HG02588 (cell line): ENCODE measurements around the gene CHD3.

ENCODE experiments used
- ATAC-seq: cut with Tn5 transposase; IDR thresholded peaks from one replicate; pipeline ENCODE4 v1.9.1; 2021; ENCODE audit warnings: mild to moderate bottlenecking, moderate library complexity; ENCODE audit not compliant: unreplicated experiment

CHD3 gene

DNA sequence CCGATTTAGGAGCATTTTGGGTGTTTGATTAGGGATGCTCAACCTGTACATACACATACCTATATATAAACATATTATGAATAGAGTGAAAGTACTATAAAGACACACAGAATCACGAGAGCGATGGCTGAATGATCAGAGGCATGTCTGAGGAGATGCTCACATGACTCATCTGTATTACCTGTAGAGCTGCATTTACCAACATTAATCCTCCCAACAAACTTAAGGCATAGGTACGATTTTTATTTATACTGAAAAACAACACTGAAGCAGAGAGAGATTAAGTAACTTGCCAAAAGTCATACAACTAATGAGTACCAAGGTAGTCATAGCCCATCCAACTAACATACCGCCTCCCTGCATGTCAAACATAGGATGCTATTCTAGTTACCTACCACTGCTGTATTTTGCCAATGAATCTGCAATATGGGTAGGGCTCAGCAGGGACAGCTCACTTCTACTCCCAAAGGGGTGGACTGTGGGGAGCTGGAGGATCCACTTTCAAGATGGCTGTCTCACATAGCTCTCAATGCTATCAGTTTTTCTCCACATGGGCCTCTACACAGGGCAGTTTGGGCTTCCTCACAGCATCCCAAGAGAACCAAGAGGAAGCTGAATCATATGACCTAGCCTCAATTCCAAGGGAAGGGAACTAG lies 23.5 kb upstream of the CHD3 start:
- ATAC-seq: no peak

DNA sequence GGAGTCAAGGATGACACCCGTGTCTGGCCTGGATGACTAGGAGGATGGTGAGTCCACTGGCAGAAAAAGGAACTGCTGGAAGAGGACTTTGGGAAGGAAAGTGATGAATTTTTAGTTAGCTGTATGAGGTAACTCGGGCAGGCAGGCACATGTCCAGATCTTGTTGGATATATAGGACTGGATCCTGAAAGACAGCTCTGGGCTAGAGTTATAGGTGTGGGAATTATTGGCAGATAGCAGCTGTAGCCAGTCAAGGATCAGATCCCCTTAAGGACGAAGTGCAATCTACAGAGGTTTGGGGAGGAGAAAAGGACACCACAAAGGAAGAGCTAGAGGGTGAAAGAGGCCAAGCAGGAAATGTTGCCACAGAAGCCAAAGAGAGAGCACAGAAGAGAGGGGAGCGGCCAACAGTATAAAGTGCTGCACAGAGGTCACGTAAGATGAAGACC lies 20.7 kb upstream of the CHD3 start:
- no peak for ATAC-seq

DNA sequence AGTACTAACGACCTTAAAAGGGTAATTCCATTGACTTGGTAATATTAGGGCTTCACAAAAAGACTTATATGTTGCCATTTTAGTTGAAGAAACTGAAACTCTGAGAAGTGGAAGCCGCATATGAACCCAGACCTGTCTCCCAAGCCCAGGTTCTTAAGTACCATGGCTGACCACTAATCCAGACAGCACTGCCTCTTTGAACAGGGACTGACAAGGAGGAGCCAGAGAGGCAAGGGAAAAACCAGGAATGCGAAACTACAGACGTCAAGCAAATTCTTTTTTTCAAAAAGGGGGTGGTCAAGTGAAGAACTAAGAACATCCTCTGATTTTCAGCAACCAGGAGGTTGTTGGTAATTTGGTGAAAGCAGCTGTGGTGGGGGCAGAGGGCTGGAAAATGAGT lies 15.5 kb upstream of the CHD3 start:
- ATAC-seq: no peak

DNA sequence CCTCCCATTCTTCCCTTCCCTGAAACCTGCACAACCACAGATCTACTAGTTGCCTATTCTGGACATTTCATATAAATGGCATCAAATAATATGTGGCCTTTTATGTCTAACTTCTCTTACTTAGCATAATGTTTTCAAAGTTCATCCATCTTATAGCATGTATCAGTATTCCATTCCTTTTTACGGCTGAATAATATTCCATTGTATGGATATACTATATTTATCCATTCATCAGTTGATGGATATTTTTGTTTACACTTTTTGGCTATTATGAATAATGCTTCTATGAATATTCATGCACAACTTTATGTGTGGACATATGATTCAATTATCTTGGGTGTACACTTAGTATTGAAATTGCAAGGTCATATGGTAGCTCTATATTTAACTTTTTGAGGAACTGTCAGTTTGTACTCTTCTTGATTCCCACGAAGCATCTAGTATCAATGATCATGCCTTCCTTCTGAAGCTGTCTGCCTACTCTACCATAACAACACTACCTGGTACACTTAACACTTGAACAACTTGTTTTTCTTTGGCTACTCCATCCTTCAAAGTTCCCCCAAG lies 12.7 kb upstream of the CHD3 start:
- no peak for ATAC-seq

DNA sequence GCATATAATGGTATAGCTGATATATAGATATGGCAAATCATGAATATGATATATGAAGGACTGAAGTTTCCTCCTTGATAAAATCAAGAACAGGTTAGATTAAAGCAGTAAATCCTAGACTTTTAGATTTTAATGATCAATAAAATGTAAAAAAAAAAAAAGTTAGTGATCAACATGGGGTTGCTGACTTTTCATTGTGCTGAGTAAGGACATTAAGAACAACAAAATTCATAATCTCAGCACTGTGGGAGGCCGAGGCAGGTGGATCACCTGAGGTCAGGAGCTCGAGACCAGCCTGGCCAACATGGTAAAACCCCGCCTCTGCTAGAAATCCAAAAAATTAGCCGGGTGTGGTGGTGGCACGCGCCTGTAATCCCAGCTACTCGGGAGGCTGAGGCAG lies 10.4 kb upstream of the CHD3 start:
- ATAC-seq: no peak

DNA sequence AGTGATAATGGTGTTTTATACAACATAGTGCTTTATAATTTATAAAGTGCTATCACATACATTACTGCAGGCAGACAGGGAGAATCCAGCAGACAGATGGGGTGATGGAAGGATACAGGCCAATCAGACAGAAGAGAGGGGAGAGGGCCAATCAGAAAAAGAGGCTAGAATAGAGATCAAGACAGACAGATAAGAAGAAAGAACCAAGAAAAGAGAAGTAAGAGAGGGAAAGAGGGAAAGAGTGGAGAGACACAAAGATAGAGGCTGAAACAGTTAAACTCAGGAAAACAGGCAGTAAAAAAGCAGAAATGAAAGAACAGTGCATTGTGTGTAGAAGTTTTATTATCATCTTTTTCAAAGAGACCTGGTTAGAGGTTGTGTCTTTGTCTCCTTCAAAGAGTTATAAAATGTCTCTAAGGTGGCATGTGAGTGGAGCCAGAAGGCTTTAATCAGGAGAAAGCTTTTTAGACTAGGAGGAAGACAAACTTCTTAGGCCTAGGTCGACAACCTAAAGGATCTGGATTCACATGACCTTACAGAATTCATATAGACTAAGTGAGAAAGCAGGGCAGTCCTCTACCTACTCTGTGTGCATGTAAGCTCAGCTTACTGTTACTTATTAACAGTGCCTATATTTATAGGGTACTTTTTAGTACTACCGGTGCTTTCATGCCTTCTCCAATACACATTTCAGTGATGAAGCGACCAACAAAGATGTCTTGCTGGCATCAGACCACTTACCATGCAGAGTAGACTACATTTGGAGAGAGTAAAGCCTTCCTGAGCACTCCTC lies 8.3 kb upstream of the CHD3 start:
- ATAC-seq: no peak

DNA sequence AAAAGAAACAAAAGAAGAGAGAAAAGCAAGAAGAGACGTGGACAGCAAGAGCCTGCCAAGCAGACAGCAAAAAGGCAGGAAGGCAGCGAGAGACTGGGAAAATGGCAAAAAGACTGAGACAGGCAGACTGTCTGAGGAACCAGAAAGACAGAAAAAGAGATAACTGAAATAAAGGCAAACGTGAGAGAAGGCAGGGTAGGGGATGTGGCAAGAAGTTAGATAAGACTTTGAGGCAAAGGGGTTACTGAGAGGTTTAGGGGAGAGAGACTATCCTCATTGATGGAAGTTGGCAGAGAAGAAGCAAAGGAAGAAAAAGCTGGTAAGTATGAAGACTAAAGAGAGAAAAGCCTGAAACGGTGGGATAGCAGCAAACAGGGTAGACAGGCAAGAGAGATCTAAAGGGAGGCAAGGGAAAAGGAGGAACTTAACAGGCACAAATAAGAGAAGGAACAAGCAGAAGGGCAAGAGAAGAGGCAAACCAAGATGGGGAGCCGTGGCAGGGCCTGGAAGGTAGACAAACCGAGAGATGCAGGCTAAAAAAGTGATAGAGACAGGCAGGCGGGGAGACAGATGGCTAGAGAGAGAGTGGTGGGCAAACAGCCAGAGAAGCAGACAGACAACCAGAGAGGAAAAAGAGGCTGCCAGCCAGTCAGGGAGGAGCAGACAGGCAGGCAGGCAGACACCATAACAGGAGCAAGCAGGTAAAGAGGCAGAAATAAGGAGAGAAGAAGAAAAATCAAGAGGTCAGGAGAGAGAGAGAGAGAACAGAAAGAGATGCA lies 7.1 kb upstream of the CHD3 start:
- no peak for ATAC-seq

DNA sequence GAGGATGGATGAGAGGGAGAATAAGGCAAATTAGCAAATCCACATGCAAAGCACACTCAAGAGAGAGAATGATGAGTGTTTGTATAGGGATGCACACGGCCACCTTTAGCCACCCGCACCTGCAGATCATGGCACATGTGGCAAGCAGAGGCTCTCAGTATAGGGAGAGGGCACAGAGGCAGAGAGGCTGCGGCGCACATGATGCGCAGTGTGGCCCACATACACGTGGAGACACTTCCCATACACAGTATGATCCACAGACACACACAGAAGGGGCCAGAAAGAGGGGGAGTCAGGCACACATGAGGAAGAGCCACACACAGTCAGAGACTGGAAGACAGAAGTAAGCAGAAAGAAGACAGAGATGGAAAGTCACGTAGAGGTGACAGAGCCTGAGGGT lies 6.5 kb upstream of the CHD3 start:
- ATAC-seq: no peak

DNA sequence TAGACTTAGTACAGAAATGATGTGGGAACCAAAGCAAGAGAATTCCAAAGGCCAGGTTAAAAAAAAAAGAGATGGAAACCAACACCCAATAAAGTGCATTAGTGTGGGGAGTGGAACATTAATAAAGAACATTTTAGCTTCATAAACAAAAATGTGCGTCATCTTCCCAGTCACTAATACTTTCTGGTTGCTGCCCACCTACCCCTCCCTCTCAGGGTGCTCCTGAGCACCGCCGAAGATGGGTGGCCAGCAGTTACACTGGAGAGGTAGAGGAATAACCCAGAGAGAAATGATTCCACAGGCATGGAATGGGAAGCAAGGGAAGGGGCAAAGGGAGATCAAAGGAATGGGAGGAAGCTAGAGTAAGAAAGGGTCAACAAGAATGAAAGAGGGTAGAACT lies 6.0 kb upstream of the CHD3 start:
- no peak for ATAC-seq

DNA sequence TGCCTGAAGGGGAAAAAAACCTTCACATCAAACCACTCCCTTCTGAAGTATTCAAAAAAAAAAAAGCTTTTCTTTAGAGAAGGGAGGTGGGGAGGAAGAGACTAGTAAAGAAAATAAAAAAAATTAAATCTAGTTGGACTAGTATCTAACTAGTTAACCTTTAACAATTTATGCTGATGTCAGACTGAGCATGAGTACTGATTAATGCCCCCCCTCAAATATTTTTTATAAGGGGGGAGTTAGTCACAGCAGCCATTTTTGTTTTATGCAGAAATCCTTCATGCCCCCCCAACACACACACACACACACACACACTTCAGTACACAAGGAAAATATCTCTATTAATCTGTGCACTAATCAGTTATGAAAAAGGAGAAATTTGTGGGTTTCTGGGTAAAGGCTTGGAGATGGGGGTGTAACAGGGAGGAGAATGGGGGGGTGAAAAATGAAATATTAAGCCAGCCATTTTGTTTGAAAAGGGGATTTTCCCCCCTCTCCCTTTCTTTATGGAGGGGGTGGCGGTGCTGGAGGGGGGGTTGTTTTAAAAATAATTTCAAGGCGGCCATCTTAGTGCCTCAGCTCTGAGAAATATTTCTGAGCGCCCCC lies 4.7 kb upstream of the CHD3 start:
- no peak for ATAC-seq

DNA sequence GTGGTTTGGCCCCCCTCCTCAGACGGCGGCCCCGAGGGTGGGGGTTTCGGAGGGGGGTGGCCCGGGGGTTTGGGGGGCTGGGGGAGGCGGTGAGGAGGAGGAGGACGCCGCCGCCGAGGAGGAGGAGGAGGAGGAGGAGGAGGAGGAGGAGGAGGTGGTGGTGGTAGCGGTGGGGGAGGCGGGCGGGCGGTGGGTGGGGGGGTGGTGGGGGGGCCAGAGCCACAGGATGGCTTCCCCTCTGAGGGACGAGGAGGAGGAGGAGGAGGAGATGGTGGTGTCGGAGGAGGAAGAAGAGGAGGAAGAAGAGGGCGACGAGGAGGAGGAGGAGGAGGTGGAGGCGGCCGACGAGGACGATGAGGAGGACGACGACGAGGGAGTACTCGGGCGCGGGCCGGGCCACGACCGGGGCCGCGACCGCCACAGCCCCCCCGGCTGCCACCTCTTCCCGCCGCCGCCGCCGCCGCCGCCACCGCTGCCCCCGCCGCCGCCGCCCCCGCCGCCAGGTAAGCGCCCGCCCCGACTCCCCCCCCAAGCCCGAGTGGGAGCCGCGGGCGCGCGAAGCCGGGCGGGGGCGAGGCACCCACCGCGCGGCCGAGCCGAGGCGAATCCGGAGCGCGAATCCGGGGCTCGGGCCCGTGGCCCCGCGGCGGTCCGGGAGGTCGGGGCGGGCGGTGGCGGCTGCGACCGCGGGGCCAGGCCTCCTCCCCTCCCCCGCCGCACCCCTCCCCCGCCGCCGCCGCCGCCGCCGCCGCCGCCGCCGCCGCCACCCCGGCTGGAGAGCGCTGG lies 3.8 kb upstream of the CHD3 start:
- no peak for ATAC-seq

DNA sequence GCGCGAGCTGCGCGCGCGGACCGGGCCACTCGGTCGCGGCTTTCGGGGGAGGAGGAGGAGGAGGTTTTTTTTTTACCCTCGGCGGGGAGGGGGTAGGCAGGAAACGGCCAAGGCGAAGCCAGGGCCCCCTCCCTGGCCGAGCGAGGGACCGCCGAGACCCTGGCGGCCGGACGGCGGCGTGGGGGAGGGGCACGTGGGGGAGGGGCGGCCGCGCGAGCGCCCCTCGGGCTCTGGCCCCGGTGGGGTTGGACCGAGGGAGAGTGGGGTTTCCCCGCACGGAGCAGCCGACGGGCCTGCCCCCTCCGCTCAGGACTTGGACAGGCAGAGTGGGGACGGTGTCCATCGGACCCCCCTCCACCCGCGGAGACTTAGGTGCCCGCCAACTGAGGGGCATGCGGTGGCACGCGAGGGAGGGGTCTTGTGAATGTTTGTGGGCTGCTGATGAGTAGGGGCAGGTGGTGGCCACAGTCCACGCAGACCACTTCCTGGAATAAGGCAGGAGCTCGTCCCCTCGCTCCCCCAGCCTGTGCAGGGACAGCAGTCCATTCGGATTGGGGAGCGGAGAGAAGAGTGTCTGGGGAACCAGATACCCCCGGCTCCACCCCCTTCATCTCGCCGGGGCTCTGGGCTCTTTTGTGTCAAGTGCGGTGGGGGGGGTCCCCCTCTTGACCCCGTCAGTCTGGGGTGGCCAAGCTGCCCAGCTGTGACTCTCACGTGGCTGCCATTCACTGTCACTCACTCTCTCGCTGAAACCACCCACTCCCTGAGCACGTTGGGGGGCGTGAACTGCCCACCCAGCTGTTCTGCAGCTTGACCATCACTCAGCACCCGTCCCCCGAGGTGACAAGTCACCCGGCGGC lies 3.0 kb upstream of the CHD3 start:
- no peak for ATAC-seq

DNA sequence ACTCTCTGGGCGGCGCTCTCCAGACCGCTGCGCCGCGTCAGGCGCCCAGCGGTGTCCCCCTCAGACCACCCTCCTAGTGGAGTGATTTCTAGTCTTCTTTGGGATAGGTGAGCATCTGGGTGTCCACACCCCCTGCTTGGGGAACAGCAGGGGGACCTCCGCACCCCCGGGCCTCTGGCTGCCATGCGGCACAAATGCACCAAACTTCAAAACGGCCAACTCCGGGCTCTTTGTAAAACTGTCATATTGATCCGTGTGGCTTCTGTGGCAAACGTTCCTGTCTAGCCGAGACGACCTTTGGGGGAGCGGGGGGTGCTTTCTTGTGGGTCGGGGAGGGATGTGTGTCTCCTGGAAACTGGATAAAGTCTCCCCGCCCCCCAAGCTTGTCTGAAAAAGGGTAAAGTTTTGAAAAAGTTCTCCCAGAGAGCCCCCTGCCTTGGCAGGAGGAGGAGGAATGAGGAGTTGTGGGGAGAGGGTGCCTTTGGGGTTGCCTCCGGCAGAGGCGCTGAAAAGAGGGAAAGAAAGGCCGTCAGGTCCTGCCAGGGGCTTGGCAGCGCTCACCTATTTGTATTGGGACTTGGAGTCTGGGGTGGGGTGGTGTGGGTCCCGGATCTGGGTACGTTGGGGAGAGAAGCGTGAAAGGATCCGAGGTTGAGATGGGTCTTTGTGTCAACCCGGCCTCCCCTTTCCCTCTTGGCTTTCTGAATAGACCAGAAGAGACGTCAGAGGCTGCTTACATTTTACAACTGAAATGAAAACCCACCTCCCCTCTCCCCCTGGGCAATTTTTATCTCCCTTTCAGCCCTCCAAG lies 2.2 kb upstream of the CHD3 start:
- no peak for ATAC-seq

DNA sequence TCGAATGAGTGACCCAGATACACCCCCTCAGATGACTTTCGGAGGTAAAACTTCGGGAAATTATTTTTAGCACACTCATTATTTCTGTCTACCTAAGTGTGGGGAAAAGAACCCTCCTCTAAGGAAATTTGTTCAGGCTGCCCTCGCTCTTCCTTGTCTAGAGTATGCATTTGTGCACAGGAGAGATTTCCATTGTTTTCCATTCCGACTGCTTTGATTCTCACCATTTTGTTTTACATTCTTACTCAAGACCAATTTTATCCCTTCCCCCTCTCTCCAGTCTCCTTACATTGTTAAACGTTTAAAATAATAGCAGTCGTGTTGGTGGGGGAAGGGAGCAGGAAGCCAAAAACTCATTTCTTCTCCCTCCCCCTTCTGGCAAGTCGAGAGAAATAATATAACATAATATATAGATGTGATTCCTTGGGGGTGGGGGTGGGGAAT lies 1.5 kb upstream of the CHD3 start:
- no peak for ATAC-seq

DNA sequence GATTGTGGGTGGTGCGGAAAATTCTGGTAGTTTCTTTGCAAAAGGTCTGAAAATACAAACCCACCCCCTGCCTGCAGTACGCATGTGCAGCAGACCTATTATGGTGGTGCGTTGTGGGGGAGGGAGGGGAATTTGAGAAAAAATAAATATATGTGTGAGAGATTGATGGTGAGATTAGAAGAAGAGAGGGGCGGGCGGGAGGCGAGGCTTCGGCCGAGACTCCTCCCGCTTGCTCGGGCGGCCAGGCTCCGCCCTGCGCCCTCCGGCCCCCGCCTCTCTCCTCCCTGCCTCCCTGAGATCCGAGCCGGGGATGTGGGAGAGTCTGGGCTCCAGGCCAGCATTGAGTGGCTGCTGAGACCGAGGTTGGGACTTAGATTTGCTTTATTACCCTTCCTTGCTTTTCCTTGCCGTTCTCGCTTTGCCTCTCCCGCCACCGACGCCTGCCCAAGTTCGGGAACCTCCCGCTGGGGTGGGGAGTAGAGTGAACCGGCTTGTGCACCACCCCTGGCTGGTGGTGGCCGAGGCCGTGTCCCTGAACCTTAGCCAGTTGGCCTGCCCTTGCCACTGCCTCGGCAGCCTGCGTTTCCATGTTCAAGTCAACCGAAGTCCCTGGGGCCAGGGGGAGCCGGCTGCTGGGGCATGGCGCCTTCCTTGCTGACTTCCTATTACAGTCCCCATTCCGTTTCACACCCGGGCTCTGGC lies 956 bp upstream of the CHD3 start:
- ATAC-seq: peak; percentile 40

DNA sequence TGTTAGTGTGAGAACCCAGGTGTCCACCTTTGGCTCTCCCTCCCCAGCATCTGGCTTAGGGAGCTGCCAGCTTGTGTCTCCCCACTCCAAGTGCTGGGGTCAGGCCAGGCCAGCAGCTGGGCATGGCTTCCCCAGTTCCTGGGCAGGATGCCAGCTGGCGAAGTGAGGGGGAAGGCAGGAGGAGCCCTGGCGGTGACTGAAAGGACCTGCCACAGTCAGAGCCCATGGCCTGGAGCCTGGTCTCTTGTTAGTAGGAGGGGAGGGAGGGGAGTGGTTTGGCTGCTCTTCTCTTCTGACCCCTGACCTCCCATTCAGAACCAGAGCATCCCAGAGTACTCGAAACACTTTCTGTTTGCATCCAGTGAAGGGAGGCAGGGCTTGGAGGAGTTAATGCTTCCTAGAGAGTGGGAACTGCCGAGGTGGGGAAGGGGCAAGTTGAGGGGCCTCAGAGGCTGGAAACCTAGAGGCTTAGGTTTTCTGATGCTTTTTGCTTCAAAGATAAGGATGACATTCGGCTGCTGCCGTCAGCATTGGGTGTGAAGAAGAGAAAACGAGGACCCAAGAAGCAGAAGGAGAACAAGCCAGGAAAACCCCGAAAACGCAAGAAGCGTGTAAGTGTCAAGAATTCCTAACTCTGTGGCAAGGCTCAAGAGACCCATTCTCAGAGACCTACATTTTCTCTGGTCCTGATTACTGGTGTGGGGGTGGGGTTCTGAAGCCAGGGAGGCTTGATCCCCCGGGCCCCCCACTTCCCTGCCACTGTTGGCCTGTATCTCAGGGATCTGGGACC lies 772 bp downstream of the CHD3 start:
- ATAC-seq: no peak
